Neural cell (in vitro differentiated cells): ENCODE data around the gene OR2T35. TPM values are rescaled to one million over a fixed set of nuclear protein-coding genes. Genes with fewer than 3 reads are reported as not detected.

Source experiments
- H2AFZ ChIP-seq: fragments of 200-600, 300-800 bp; sonication (generic), shearing (Covaris generic); 2 replicates; pipeline ENCODE4 v1.6.0; 2014; ENCODE audit warnings: low read depth, mild to moderate bottlenecking, antibody characterized with exemption, low read length, moderate library complexity
- H3F3A ChIP-seq: fragments of 200-600 bp; shearing (Covaris generic); 2 replicates; pipeline ENCODE4 v1.6.1; 2016; ENCODE audit warnings: mild to moderate bottlenecking, moderate library complexity, mixed read lengths, antibody characterized with exemption, low read length; ENCODE audit not compliant: insufficient read depth, poor library complexity, severe bottlenecking
- H3K27ac ChIP-seq: fragments of 200-600, 300-800 bp; sonication (generic), shearing (Covaris generic); 2 replicates; pipeline ENCODE4 v1.5.1; 2014; ENCODE audit warnings: mild to moderate bottlenecking, low read length, moderate library complexity
- H3K27me3 ChIP-seq: fragments of 300-800, 200-600 bp; sonication (generic), shearing (Covaris generic); 2 replicates; pipeline ENCODE4 v1.6.0; 2014; ENCODE audit warnings: mild to moderate bottlenecking, low read depth, low read length, moderate library complexity; ENCODE audit not compliant: insufficient read depth
- H3K36me3 ChIP-seq: fragments of 300-800, 200-600 bp; sonication (generic), shearing (Covaris generic); 2 replicates; pipeline ENCODE4 v1.5.1; 2014; ENCODE audit warnings: mild to moderate bottlenecking, antibody characterized with exemption, low read length, moderate library complexity; ENCODE audit not compliant: insufficient read depth
- H3K4me2 ChIP-seq: fragments of 300-800, 200-600 bp; sonication (generic), shearing (Covaris generic); 2 replicates; pipeline ENCODE4 v1.6.0; 2014; ENCODE audit warnings: mild to moderate bottlenecking, low read length
- H3K4me3 ChIP-seq: fragments of 300-800, 200-600 bp; sonication (generic), shearing (Covaris generic); 2 replicates; pipeline ENCODE4 v1.5.1; 2014; ENCODE audit warnings: mild to moderate bottlenecking, low read length, moderate library complexity
- H3K79me2 ChIP-seq: fragments of 200-600 bp; shearing (Covaris generic); replicated peaks from 2 replicates; pipeline ENCODE4 v1.6.0; 2014; ENCODE audit warnings: mild to moderate bottlenecking, low read length, moderate library complexity; ENCODE audit not compliant: insufficient read depth
- H3K9ac ChIP-seq: fragments of 300-800, 200-600 bp; sonication (generic), shearing (Covaris generic); 2 replicates; pipeline ENCODE4 v1.6.1; 2016; ENCODE audit warnings: mild to moderate bottlenecking, low read length, mixed read lengths
- H3K9me2 ChIP-seq: fragments of 200-600 bp; shearing (Covaris generic); 2 replicates; pipeline ENCODE4 v1.6.1; 2016; ENCODE audit warnings: mild to moderate bottlenecking, low read length, mixed read lengths; ENCODE audit not compliant: insufficient read depth
- H3K9me3 ChIP-seq: fragments of 200-600, 300-800 bp; sonication (generic), shearing (Covaris generic); 2 replicates; pipeline ENCODE4 v1.6.1; 2016; ENCODE audit warnings: mild to moderate bottlenecking, mixed run types, low read length, moderate library complexity, mixed read lengths
- H4K20me1 ChIP-seq: fragments of 200-600 bp; shearing (Covaris generic); 2 replicates; pipeline ENCODE4 v1.6.1; 2016; ENCODE audit warnings: mild to moderate bottlenecking, mixed run types; ENCODE audit not compliant: insufficient read depth
- EP300 ChIP-seq: fragments of 450-650 bp; conservative IDR thresholded peaks from 2 replicates; pipeline ENCODE4 v1.6.1; 2014; ENCODE audit warnings: antibody characterized with exemption, mild to moderate bottlenecking, moderate library complexity; ENCODE audit not compliant: poor library complexity, severe bottlenecking
- EZH2 ChIP-seq: fragments of 200-600, 300-800 bp; shearing (Covaris generic), sonication (generic); IDR thresholded peaks from 2 replicates; pipeline ENCODE4 v1.6.1; 2014; ENCODE audit warnings: antibody characterized with exemption, low read length, borderline replicate concordance, mild to moderate bottlenecking; ENCODE audit not compliant: insufficient read depth, poor library complexity, severe bottlenecking
- MXI1 ChIP-seq: fragments of 450-650 bp; conservative IDR thresholded peaks from 2 replicates; pipeline ENCODE4 v1.6.1; 2014; ENCODE audit warnings: antibody characterized with exemption, mild to moderate bottlenecking; ENCODE audit not compliant: poor library complexity, severe bottlenecking
- POLR2AphosphoS5 ChIP-seq: IDR thresholded peaks from 2 replicates; pipeline ENCODE4 v1.6.1; 2012
- RAD21 ChIP-seq: fragments of 450-650 bp; conservative IDR thresholded peaks from 2 replicates; pipeline ENCODE4 v1.6.1; 2014; ENCODE audit warnings: antibody characterized with exemption, mild to moderate bottlenecking, moderate library complexity
- REST ChIP-seq: IDR thresholded peaks from 2 replicates; pipeline ENCODE4 v1.6.1; 2012; ENCODE audit warnings: borderline replicate concordance
- SMC3 ChIP-seq: fragments of 450-650 bp; conservative IDR thresholded peaks from 2 replicates; pipeline ENCODE4 v1.6.1; 2014; ENCODE audit warnings: antibody characterized with exemption, mild to moderate bottlenecking, moderate library complexity; ENCODE audit not compliant: poor library complexity
- TAF1 ChIP-seq: IDR thresholded peaks from 2 replicates; pipeline ENCODE4 v1.6.1; 2012; ENCODE audit warnings: low read depth
- polyA plus RNA-seq: library from polyadenylated mRNA; depleted of rRNA; stranded (reverse); fragments of >200 nt; gene quantifications from 2 replicates; pipeline ENCODE4 v1.2.3, GENCODE V29; 2014
- TF ChIP-seq, protein P1 (sequence below): fragments of 450-650 bp; IDR thresholded peaks from 2 replicates; pipeline ENCODE4 v1.5.1; 2014; ENCODE audit warnings: antibody characterized with exemption, mild to moderate bottlenecking, moderate library complexity; ENCODE audit not compliant: poor library complexity, severe bottlenecking

The OR2T35 gene
- polyA plus RNA-seq, 1 donor from 2014 or later = not detected

- Histone ChIP-seq H2AFZ (no peak overlapping the region), H3K9me3 (peaks cover 6% of the 10 kb centered on the region), H3K9ac (no peak overlapping the region), H3K4me3 (no peak overlapping the region), H3F3A (no peaks in the 10 kb centered on the region), H4K20me1 (no peaks in the 10 kb centered on the region), H3K27me3 (no peaks in the 10 kb centered on the region), H3K9me2 (no peaks in the 10 kb centered on the region), H3K79me2 (no peaks in the 10 kb centered on the region), H3K27ac (no peak overlapping the region), H3K36me3 (no peaks in the 10 kb centered on the region), H3K4me2 (no peak overlapping the region)
- TF ChIP-seq RAD21 (no peak), MXI1 (no peak), TAF1 (no peak), EZH2 (no peak), EP300 (no peak), REST (no peak), SMC3 (no peak), POLR2AphosphoS5 (no peak)
- TF ChIP-seq, protein P1, sequence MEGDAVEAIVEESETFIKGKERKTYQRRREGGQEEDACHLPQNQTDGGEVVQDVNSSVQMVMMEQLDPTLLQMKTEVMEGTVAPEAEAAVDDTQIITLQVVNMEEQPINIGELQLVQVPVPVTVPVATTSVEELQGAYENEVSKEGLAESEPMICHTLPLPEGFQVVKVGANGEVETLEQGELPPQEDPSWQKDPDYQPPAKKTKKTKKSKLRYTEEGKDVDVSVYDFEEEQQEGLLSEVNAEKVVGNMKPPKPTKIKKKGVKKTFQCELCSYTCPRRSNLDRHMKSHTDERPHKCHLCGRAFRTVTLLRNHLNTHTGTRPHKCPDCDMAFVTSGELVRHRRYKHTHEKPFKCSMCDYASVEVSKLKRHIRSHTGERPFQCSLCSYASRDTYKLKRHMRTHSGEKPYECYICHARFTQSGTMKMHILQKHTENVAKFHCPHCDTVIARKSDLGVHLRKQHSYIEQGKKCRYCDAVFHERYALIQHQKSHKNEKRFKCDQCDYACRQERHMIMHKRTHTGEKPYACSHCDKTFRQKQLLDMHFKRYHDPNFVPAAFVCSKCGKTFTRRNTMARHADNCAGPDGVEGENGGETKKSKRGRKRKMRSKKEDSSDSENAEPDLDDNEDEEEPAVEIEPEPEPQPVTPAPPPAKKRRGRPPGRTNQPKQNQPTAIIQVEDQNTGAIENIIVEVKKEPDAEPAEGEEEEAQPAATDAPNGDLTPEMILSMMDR = no peak
Measured at GRCh38 chr1:248630551-248630950, 14.5 kb downstream of the OR2T35 start.

GRCh38 chr1:248627971-248628844, 16.9 kb downstream of the OR2T35 start:
- no peaks in the 10 kb centered on the region for H4K20me1 ChIP-seq
- H2AFZ ChIP-seq = no peak overlapping the region
- H3F3A ChIP-seq = no peaks in the 10 kb centered on the region
- no peaks in the 10 kb centered on the region for H3K36me3 ChIP-seq
- H3K9ac ChIP-seq = no peak overlapping the region
- no peak overlapping the region for H3K27ac ChIP-seq
- H3K4me2 ChIP-seq = no peak overlapping the region
- no peaks in the 10 kb centered on the region for H3K27me3 ChIP-seq
- no peaks in the 10 kb centered on the region for H3K9me2 ChIP-seq
- no peak overlapping the region for H3K4me3 ChIP-seq
- H3K79me2 ChIP-seq = no peaks in the 10 kb centered on the region
- H3K9me3 ChIP-seq = peaks cover 6% of the 10 kb centered on the region
- TF ChIP-seq, protein P1 = no peak
